Astrocyte of the cerebellum (primary cell): ENCODE results near the gene PCLAF.
A peak's percentile ranks its signal among the peaks of the same experiment; 100 is the strongest.

ENCODE experiments used
- DNase-seq: peaks from one replicate; pipeline ENCODE4 v3.0.0-alpha.2; 2011; ENCODE audit warnings: low read depth
- H3K4me3 ChIP-seq: 2 replicates; pipeline ENCODE4 v1.5.1; 2011; ENCODE audit warnings: mild to moderate bottlenecking, low read depth, low read length, moderate library complexity
- CTCF ChIP-seq: IDR thresholded peaks from 2 replicates; pipeline ENCODE4 v1.5.1; 2012; ENCODE audit warnings: low read length, low read depth, moderate library complexity, mild to moderate bottlenecking; ENCODE audit errors: missing control alignments
- in situ Hi-C: cut with HindIII; loops from 2 replicates; pipeline ENCODE4 v1.10.0; 2017; ENCODE audit warnings: low sequenced_read_pairs

PCLAF gene

GRCh38 chr15:64324165-64324877, 56.9 kb downstream of the PCLAF start:
- no peak overlapping the region for H3K4me3 ChIP-seq
- no peak for TF ChIP-seq CTCF
- in situ Hi-C loops: no loop called here
- DNase-seq: no peak

GRCh38 chr15:64315216-64315615, 66.0 kb downstream of the PCLAF start:
- TF ChIP-seq CTCF: no peak
- DNase-seq: no peak
- H3K4me3 ChIP-seq: no peak overlapping the region
- in situ Hi-C loops: no loop called here

GRCh38 chr15:64314456-64314855, 66.8 kb downstream of the PCLAF start:
- no peak for TF ChIP-seq CTCF
- DNase-seq: peak; percentile 72
- in situ Hi-C loops: no loop called here
- no peak overlapping the region for H3K4me3 ChIP-seq
